Activated CD8-positive, alpha-beta memory T cell treated with anti-CD3 and anti-CD28 coated beads for 1 hour (primary cell): ENCODE measurements around the gene APOL4.
"Not testable (repeated sequence)": the region's sequence is repeated elsewhere in the genome, so short reads cannot be mapped to it uniquely, and the experiment has no call there.

Experiments used
- DNase-seq, 2 donors: peaks; one replicate each; pipeline ENCODE4 v3.0.0-alpha.2; 2020; ENCODE audit warnings: low read depth in 1 of 2; ENCODE audit errors: extremely low read depth in 1 of 2

The APOL4 gene

DNA sequence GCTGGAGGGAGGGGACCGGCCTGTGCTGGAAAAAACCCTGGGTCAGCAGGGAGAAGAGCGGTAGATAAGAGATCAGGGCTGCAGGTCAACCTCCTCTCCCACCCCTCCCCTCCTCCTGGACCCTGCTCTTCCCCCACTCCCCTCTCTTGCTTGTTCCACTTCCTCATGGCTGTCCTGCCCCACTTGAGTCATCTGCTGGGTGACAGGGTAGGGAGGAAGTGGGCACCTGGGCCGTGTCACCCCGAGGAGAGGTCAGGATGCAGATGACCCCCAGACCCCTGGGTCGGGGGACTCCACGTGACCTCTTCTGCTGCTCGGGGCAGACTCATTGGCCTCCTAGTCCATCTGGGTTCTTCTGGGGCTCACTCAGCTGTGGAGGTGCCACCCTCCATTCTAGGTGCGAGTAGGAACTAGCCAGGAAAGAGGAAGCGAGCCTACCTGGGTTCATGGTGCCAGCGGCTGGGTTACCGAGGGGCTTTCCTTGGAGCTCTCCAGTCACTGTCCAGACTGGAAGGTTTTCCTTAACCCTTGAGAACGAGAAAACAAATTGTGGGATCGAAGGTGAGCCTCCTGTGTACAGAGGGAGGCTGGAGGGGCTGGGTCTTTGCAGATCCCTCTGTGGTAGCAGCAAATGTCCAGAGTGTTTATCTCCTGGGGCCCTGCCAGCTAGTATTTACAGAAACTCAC is 31.2 kb upstream of the APOL4 start:
- DNase-seq, result no peak

- DNase-seq, result not testable (repeated sequence)
Observed at GRCh38 chr22:36231051-36231450, 29.4 kb upstream of the APOL4 start.

DNA sequence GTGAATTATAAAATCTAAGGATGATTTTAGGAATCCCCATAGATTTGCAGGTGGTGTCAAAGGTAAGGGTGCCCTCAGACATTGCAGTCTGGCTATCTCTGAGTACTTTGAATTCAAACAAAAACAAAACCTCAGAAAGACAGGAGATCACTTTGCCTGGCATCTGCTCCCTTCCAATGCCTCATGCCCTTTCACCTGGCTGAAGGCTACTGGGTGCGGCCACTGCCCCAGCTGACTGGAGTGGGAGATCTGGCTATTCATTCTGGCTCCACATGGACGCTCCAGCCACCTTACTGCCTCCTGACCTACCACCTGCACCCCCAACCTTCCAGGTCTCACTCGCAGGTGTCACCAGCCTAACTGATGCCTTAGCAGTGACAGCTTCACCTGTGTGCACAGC is 28.0 kb upstream of the APOL4 start:
- DNase-seq, result not testable (repeated sequence)

DNA sequence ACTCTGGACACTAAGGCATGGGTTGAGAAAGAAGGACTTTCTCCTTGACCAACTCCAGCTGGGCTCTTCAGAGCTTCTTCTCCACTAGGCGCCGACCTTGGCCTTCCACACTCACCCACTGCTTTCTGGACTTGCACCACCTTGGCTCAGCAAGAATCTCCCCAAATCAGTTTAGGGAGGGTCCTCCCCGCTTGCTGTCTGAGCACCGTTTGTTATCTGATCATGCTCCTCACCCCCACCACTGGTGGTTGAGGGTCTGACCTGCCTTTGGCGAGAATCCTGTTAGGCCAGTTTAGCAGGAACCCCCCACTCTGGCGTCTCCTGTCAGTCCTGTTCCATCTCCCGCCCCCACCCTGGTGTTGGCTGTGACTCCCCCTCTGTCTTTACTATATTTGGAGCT is 27.3 kb upstream of the APOL4 start:
- DNase-seq, result no peak

DNA sequence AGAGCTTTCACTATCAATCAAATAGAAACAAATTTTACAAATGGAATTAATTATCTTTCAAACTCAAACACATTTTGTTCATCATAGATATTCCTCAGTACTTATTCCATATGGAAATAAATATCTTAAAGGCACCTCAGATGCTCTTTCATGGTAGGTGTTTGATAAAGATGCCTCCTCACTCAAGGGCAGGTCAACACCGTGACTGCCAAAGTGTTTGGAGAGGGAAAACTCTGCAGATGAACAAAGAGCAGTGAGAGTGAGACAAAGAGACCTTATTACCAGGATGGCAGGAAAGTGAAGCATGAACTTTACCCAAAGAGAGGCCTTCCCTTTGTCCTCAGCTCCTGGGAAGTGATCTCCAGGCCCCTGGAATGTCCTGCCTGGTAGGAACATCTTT is 26.8 kb upstream of the APOL4 start:
- DNase-seq, result not testable (repeated sequence)

DNA sequence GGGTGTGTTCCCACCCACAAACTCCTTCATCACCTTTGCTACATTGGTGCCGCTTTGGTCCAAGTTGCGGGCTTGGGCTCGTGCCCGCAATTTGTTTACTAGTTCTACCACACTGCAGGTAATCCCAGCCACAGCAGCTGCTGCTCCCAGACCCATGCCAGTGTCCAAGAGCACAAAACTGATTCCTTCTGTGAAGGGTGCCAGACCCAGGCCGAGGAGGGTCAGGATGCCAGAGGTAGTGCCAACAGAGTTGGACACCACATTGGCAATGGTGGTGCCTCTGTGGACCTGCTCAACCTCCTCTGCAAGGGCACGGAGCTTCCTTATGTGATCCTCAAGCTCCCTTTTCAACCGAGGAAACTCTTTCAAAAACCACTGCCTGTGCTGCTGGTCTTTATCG is 26.2 kb upstream of the APOL4 start:
- DNase-seq, result no peak

GRCh38 chr22:36227396-36227795 is 25.8 kb upstream of the APOL4 start:
- DNase-seq, result no peak

DNA sequence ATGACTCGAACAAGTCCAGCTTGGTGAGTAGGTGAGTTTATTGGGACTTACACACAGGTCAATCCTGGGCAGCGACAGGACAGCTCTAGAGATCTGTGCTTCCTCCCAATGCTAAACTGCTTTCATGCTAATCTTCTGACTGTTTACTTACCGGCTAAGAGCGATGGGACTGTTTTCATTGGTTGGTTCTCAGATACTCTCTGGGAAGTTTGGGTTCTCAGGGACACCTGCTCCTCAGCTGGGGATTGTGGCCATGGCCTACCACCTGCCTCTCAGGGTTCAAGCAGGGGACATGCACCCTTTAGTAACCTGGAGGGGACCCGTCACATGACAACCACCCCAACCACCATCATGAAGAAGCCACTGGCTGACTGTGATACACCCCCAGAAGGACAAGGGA is 24.6 kb upstream of the APOL4 start:
- DNase-seq, result no peak

- no peak for DNase-seq
Observed at GRCh38 chr22:36225333-36225922, 23.8 kb upstream of the APOL4 start.

DNA sequence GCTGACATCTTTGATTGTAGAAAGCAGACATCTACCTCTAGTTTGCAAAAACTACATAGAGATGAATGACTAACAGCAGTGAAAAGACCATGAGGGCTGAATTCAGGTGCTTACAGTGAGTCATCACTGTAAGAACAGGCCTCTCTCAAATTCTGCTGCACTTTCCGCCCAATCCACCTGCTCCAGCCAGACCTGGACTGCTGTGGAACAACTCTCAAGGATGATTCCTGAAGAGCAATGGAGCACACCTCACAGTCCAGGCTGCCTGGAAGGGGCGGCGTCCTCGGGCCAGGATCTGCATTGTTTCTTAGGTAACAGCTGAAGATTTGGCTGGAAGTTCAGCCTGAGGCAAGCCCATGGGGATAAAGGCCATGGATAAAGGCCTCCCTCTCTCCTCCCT is 22.6 kb upstream of the APOL4 start:
- no peak for DNase-seq

- DNase-seq, result no peak
Observed at GRCh38 chr22:36223504-36223903, 21.9 kb upstream of the APOL4 start.

DNA sequence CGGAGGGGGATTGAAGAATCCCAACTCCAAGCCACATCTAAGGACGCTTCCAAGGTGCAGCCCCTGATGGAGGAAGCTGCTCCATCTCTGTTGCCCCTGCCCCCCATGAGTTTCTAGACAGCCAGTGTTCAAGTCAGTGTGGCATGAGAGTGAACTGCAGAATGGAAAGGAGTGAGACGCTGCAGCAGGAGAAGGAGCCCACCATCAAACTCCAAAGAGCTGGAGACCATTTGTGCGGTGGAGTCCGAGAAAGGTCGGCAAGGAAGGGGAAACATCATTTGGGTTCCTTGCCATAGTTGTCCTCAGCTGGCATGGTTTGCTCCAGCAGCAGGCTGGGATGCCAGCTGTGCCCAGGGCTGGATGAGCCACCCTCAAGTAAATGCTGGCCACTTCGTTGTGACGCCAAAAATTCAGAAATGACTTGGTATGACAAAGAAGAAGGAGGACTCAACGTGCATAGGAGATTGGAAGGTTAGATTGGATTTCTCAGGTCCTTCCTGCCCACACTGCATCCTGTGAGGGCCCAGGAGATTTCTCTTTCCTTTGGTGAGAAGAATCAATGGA is 21.4 kb upstream of the APOL4 start:
- DNase-seq, result no peak

GRCh38 chr22:36221799-36222751 is 20.5 kb upstream of the APOL4 start:
- DNase-seq, result peak; percentile 17 to 25

DNA sequence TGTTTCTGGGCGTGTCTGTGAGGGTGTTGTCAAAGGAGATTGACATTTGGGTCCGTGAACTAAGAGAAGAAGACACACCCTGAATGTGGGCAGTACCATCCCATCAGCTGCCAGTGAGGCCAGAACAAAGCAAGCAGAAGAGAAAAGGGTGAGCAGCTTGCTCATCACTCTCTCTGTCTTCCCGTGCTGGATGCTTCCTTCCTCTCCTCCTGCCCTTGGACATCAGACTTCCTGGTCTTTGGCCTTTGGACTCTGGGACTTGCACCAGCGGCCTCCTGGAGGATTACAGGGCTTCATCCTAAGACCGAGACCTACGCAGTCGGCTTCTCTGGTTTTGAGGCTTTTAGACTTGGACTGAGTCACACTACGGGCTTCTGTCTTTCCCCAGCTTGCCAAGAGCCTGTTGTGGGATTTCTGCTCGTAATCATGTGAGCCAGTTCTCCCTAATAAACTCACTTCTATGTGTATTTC is 18.9 kb upstream of the APOL4 start:
- no peak for DNase-seq

DNA sequence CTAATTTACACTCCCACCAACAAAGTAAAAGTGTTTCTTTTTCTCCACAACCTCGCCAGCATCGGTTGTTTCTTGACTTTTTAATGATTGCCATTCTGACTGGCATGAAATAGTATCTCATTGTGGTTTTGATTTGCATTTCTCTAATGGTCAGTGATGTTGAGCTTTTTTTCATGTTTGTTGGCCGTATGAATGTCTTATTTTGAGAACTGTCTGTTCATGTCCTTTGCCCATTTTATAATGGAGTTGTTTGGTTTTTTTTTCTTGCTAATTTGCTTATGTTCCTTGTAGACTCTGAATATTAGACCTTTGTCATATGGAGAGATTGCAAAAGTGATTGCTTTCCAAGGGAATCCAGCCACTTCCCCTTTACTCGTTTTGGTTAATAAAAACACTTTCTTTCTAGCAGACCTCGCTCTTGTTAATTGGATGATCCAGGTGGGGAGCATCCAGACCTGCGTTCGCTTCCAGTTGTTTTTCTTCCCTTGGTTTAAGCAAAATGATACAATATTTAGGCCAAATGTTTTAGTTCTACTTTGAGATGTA is 17.1 kb upstream of the APOL4 start:
- no peak for DNase-seq

DNA sequence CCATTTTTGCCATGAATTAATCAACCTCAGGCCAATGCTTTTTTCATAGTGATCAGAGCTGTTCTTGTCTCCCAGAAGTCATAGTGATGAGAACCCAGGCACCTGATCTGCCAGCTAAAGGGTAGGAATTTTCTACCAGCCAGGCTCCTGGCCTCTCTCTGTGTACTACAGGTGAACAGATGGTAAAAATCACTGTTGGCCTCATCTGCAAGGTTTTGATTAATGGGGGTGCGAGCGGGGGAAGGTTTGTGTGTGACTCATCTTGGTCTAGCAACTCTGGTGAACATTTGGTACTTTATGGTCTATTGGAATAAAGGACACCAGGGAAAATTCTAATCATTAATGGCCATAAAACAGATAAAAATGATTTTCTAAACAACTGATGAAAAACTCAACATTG is 14.4 kb upstream of the APOL4 start:
- no peak for DNase-seq

GRCh38 chr22:36213586-36213985 is 12.0 kb upstream of the APOL4 start:
- no peak for DNase-seq

DNA sequence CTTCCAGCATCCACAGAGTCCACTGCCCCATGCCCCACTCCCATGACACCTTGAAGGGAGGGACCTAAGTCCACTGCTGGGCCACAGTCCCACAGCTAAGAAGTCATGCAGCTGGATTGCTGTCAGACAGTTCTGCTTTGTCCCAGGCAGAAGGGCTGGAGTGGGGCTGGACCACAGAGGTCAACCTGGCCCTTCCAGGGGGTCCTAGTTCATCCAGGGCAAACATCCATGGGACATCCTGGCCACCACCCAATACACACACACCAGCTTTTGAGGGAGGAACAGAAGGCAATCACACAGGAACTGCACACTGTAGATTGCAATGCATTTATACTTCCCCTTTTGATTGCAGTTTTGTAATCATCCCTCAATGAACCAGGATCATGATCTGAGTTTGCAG is 11.3 kb upstream of the APOL4 start:
- DNase-seq, result no peak

DNA sequence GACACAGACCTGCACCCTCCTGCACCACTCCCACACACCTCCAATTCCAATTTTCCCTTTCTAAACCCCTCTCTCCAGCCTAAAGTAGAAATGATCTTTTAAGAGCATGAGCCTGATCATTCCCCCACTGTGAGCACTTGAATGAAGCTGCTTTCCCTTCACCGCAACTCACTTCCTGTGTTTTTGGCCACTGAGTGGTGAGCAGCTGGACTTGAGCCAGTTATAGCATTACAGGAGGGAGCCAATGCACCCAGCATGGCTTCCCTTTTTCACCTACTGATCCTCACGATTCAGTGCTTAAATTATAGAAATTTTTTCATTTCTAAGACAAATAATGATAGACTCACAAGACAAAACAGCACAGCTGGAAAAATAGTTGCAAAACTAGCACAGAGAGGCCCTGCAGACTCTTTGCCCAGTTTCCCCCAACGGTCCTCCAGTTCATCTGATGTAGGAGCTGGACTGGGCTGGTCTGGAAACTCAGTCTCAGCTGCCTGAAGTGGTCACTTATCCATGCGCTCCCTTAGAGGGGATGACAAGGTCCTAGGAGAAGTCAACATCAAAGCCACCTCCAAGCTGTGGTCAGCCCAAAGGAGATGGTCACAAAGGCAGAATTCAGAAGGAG is 9.7 kb upstream of the APOL4 start:
- DNase-seq, result no peak

DNA sequence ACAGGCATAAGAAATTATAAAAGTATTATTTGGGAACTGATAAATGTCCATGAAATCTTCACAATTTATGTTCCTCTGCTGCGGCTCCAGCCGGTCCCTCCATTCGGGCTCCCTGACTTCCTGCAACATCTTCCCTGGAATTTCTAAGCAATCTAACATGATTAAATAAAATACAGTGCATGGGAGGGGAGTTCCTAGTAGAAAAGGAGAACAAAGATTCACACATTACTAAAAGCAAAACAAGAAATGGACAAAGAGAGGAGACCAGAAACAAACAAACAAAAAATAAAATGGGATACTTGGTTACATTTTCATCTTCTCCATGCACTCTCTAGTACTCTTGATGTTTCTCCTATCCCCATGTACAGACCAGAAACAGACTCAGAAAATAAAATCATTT is 8.6 kb upstream of the APOL4 start:
- DNase-seq, result no peak

GRCh38 chr22:36209488-36209908 is 7.9 kb upstream of the APOL4 start:
- not testable (repeated sequence) for DNase-seq
